Mesenchymal stem cell (in vitro differentiated cells and primary cell): ENCODE data around the gene AKT1.
A peak's percentile ranks its signal among the peaks of the same experiment; 100 is the strongest.

Source experiments
- DNase-seq: peaks from one replicate; pipeline ENCODE4 v3.0.0-alpha.2; 2013
- H2AFZ ChIP-seq: one replicate; pipeline ENCODE4 v1.6.1; 2013; ENCODE audit warnings: low read depth, mild to moderate bottlenecking, control low read depth, inconsistent platforms, low read length, moderate library complexity
- H2AK5ac ChIP-seq: 2 replicates; pipeline ENCODE4 v1.6.1; 2013; ENCODE audit warnings: low read length, moderate library complexity, mild to moderate bottlenecking, inconsistent platforms; ENCODE audit not compliant: severe bottlenecking
- H2BK120ac ChIP-seq: one replicate; pipeline ENCODE4 v1.6.1; 2013; ENCODE audit warnings: low read depth, mild to moderate bottlenecking, inconsistent platforms, low read length, moderate library complexity
- H2BK12ac ChIP-seq, 2 experiments: one replicate each; pipeline ENCODE4 v1.6.1; 2013; ENCODE audit warnings: inconsistent platforms in 2 of 2, low read length in 2 of 2, mild to moderate bottlenecking in 2 of 2, moderate library complexity in 2 of 2, control low read depth in 1 of 2
- H2BK15ac ChIP-seq: one replicate; pipeline ENCODE4 v1.6.1; 2013; ENCODE audit warnings: mild to moderate bottlenecking, low read depth, inconsistent platforms; ENCODE audit not compliant: poor library complexity, severe bottlenecking
- H2BK5ac ChIP-seq: 2 replicates; pipeline ENCODE4 v1.6.1; 2013; ENCODE audit warnings: low read depth, mild to moderate bottlenecking, low read length, control low read depth, inconsistent platforms; ENCODE audit not compliant: poor library complexity, severe bottlenecking
- H3K14ac ChIP-seq, 2 experiments: one replicate each; pipeline ENCODE4 v1.6.1; 2013; ENCODE audit warnings: inconsistent platforms in 2 of 2, low read length in 2 of 2, control low read depth in 1 of 2, mild to moderate bottlenecking in 1 of 2, moderate library complexity in 1 of 2
- H3K18ac ChIP-seq, 2 experiments: one replicate each; pipeline ENCODE4 v1.6.1; 2013; ENCODE audit warnings: inconsistent platforms in 2 of 2, low read length in 2 of 2, control low read depth in 1 of 2, low read depth in 1 of 2, mild to moderate bottlenecking in 1 of 2
- H3K23ac ChIP-seq, 2 experiments: one replicate each; pipeline ENCODE4 v1.6.1; 2013; ENCODE audit warnings: inconsistent platforms in 2 of 2, low read length in 2 of 2, mild to moderate bottlenecking in 2 of 2, moderate library complexity in 2 of 2, control low read depth in 1 of 2
- H3K27ac ChIP-seq: 2 replicates; pipeline ENCODE4 v1.5.1; 2013; ENCODE audit warnings: mild to moderate bottlenecking, moderate library complexity, low read length, control low read depth, inconsistent platforms; ENCODE audit not compliant: poor library complexity, severe bottlenecking
- H3K27me3 ChIP-seq, 2 experiments: 2 replicates each; pipeline versions ENCODE4 v1.6.1 to v1.7.0; 2013; ENCODE audit warnings: low read length in 2 of 2, mild to moderate bottlenecking in 2 of 2, moderate library complexity in 2 of 2, control low read depth in 1 of 2, inconsistent platforms in 1 of 2; ENCODE audit not compliant: control insufficient read depth in 1 of 2, insufficient read depth in 1 of 2
- H3K36me3 ChIP-seq, 2 experiments: 2 replicates each; pipeline versions ENCODE4 v1.6.1 to v1.7.0; 2013; ENCODE audit warnings: low read length in 2 of 2, control low read depth in 1 of 2, inconsistent platforms in 1 of 2, low read depth in 1 of 2, mild to moderate bottlenecking in 1 of 2; ENCODE audit not compliant: insufficient read depth in 2 of 2, control insufficient read depth in 1 of 2
- H3K4ac ChIP-seq, 2 experiments: one replicate each; pipeline ENCODE4 v1.6.1; 2013; ENCODE audit warnings: inconsistent platforms in 2 of 2, low read length in 2 of 2, mild to moderate bottlenecking in 2 of 2, moderate library complexity in 2 of 2, control low read depth in 1 of 2, low read depth in 1 of 2
- H3K4me1 ChIP-seq: 2 replicates; pipeline ENCODE4 v1.6.1; 2013; ENCODE audit warnings: low read depth, low read length, control low read depth; ENCODE audit not compliant: control insufficient read depth, insufficient read depth
- H3K4me2 ChIP-seq: 2 replicates; pipeline ENCODE4 v1.6.1; 2013; ENCODE audit warnings: low read length, mild to moderate bottlenecking, inconsistent platforms; ENCODE audit not compliant: poor library complexity, severe bottlenecking
- H3K4me3 ChIP-seq, 2 experiments: 2 replicates each; pipeline versions ENCODE4 v1.5.1 to v1.7.0; 2013; ENCODE audit warnings: low read length in 2 of 2, mild to moderate bottlenecking in 2 of 2, control low read depth in 1 of 2, low read depth in 1 of 2; ENCODE audit not compliant: insufficient read depth in 1 of 2
- H3K79me1 ChIP-seq: replicated peaks from 2 replicates; pipeline ENCODE4 v1.6.1; 2013; ENCODE audit warnings: mild to moderate bottlenecking, control low read depth, low read length, inconsistent platforms; ENCODE audit not compliant: poor library complexity, severe bottlenecking
- H3K9ac ChIP-seq: 2 replicates; pipeline ENCODE4 v1.7.0; 2013; ENCODE audit warnings: mild to moderate bottlenecking, low read length, moderate library complexity
- H3K9me3 ChIP-seq: 2 replicates; pipeline ENCODE4 v1.7.0; 2013; ENCODE audit warnings: mild to moderate bottlenecking, low read length; ENCODE audit not compliant: control insufficient read depth
- H4K8ac ChIP-seq: one replicate; pipeline ENCODE4 v1.6.1; 2013; ENCODE audit warnings: inconsistent platforms, mild to moderate bottlenecking, low read length, moderate library complexity
- H4K91ac ChIP-seq: one replicate; pipeline ENCODE4 v1.6.1; 2013; ENCODE audit warnings: mild to moderate bottlenecking, low read length, inconsistent platforms
- WGBS: methylation state at CpG from one replicate; pipeline ENCODE4 v1.1.7; 2013; ENCODE audit warnings: mixed read lengths; 5-methylcytosine and 5-hydroxymethylcytosine counted together

AKT1 gene

GRCh38 chr14:104728631-104729030 is 66.9 kb downstream of the AKT1 start:
- Histone ChIP-seq H3K27ac (no peak overlapping the region), H2BK5ac (no peak overlapping the region), H3K27me3 (peaks cover 14 to 32% of the 10 kb centered on the region in 2 experiments), H3K9me3 (no peaks in the 10 kb centered on the region), H3K4me3 (no peak overlapping the region), H3K36me3 (no peaks in the 10 kb centered on the region), H3K9ac (no peak overlapping the region), H3K79me1 (peaks cover under 1% of the 10 kb centered on the region), H4K91ac (peak overlapping the region; percentile 0), H3K4me1 (peaks cover 28% of the 10 kb centered on the region), H3K18ac (no peak overlapping the region), H3K4ac (no peak overlapping the region), H3K4me2 (no peak overlapping the region), H2BK15ac (no peak overlapping the region), H2AFZ (no peak overlapping the region), H2BK120ac (no peak overlapping the region), H2AK5ac (no peak overlapping the region), H3K14ac (peak overlapping the region in 1 of 2 experiments; percentile 21), H4K8ac (no peak overlapping the region), H2BK12ac (no peak overlapping the region), H3K23ac (no peak overlapping the region)
- 93% methylated on average over 17 of the region's 17 CpGs for WGBS
- DNase-seq: no peak

- no peak overlapping the region for H2BK15ac ChIP-seq
- no peak overlapping the region for H3K4me2 ChIP-seq
- H3K4me3 ChIP-seq: no peak overlapping the region
- peak overlapping the region; percentile 53 for H4K91ac ChIP-seq
- H3K9ac ChIP-seq: no peak overlapping the region
- H3K79me1 ChIP-seq: peaks cover 3% of the 10 kb centered on the region
- no peak overlapping the region for H2BK5ac ChIP-seq
- no peak for DNase-seq
- H2AK5ac ChIP-seq: no peak overlapping the region
- H3K9me3 ChIP-seq: no peaks in the 10 kb centered on the region
- peaks cover 0 to 8% of the 10 kb centered on the region in 2 experiments for H3K36me3 ChIP-seq
- H2BK12ac ChIP-seq: no peak overlapping the region
- H2BK120ac ChIP-seq: no peak overlapping the region
- no peak overlapping the region for H3K27ac ChIP-seq
- no peak overlapping the region for H3K18ac ChIP-seq
- peaks cover 14 to 32% of the 10 kb centered on the region in 2 experiments for H3K27me3 ChIP-seq
- no peak overlapping the region for H4K8ac ChIP-seq
- H3K23ac ChIP-seq: peak overlapping the region in 1 of 2 experiments; percentile 15
- H3K4me1 ChIP-seq: peaks cover 44% of the 10 kb centered on the region
- no peak overlapping the region for H3K14ac ChIP-seq
- WGBS: 81% methylated on average over 21 of the region's 21 CpGs
- no peak overlapping the region for H3K4ac ChIP-seq
- H2AFZ ChIP-seq: no peak overlapping the region
Measured at GRCh38 chr14:104726600-104727451, 68.7 kb downstream of the AKT1 start.

DNA sequence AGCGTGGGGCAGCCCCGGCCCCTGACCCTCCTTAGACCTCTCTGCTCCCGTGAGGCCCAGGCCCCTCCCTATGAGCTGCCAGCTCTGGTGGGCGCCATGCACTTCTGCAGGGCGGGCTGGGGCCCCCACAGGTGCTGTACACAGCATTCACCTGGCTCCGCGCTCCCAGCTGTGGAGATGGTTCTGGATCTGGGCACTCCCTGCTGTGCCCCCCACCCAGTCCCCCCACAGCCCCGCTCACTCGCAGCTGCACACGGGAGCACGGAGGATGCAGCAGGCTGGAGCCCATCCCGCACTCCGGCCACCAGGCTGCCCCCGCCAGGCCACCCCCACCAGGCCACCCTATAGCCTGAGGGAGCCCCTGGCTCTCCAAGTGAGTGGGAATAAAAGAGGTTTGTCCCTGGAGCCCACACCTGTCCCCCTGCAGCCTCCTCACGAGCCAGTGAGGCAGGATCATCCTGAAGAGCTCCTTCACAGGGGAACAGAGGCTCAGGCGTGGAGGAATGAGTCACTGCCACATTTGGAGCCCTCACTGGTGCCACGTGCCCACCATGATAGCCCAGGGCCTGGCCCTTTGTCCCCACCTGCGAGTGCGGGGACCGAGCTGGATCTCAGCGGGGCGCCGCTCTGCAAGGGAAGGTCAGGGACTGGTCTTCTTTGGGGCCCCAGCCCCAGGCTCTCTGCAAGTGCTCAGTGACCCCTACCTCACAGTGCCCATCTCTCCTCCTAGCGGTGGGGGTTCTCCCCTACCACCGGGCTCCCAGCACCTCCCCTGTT is 69.6 kb downstream of the AKT1 start:
- H3K4me3 ChIP-seq: peak overlapping the region in 1 of 2 experiments; percentile 1
- peaks cover 3% of the 10 kb centered on the region for H3K79me1 ChIP-seq
- WGBS: 82% methylated on average over 23 of the region's 25 CpGs
- H3K14ac ChIP-seq: no peak overlapping the region
- H4K91ac ChIP-seq: peak overlapping the region; percentile 18
- H3K4me2 ChIP-seq: no peak overlapping the region
- H2BK120ac ChIP-seq: no peak overlapping the region
- no peak overlapping the region for H2BK5ac ChIP-seq
- peaks cover 48% of the 10 kb centered on the region for H3K4me1 ChIP-seq
- peak overlapping the region; percentile 9 for H2BK15ac ChIP-seq
- peak overlapping the region in 1 of 2 experiments; percentile 66 for H2BK12ac ChIP-seq
- no peak overlapping the region for H3K4ac ChIP-seq
- H4K8ac ChIP-seq: no peak overlapping the region
- H3K23ac ChIP-seq: peak overlapping the region in 1 of 2 experiments; percentile 15
- H3K27me3 ChIP-seq: peaks cover 14 to 32% of the 10 kb centered on the region in 2 experiments
- H2AFZ ChIP-seq: no peak overlapping the region
- H2AK5ac ChIP-seq: no peak overlapping the region
- no peak overlapping the region for H3K27ac ChIP-seq
- H3K9ac ChIP-seq: no peak overlapping the region
- peaks cover 7 to 14% of the 10 kb centered on the region in 2 experiments for H3K36me3 ChIP-seq
- peak overlapping the region; percentile 40 to 46 for H3K18ac ChIP-seq
- H3K9me3 ChIP-seq: no peaks in the 10 kb centered on the region
- DNase-seq: no peak
